Stomach (tissue), 4 donors: ENCODE measurements around the gene ADTRP.

ENCODE experiments used
- CTCF ChIP-seq, 7 experiments: fragments of 450-650 bp in 4 of 7; fragments of 200-600 bp in 3 of 7; sonication (generic) in 3 of 7; IDR thresholded peaks; one replicate each; pipeline ENCODE4 v1.5.1; 2016 to 2019; ENCODE audit warnings: antibody characterized with exemption in 7 of 7, control low read depth in 2 of 7, mild to moderate bottlenecking in 1 of 7
- EP300 ChIP-seq: sonication (generic); formaldehyde crosslinking; IDR thresholded peaks from one replicate; pipeline ENCODE4 v1.6.1; 2017; ENCODE audit warnings: antibody characterized with exemption
- POLR2AphosphoS5 ChIP-seq, 3 donors: sonication (generic); formaldehyde crosslinking; IDR thresholded peaks; one replicate each; pipeline ENCODE4 v1.6.1; 2016; ENCODE audit warnings: antibody characterized with exemption in 3 of 3

DNA sequence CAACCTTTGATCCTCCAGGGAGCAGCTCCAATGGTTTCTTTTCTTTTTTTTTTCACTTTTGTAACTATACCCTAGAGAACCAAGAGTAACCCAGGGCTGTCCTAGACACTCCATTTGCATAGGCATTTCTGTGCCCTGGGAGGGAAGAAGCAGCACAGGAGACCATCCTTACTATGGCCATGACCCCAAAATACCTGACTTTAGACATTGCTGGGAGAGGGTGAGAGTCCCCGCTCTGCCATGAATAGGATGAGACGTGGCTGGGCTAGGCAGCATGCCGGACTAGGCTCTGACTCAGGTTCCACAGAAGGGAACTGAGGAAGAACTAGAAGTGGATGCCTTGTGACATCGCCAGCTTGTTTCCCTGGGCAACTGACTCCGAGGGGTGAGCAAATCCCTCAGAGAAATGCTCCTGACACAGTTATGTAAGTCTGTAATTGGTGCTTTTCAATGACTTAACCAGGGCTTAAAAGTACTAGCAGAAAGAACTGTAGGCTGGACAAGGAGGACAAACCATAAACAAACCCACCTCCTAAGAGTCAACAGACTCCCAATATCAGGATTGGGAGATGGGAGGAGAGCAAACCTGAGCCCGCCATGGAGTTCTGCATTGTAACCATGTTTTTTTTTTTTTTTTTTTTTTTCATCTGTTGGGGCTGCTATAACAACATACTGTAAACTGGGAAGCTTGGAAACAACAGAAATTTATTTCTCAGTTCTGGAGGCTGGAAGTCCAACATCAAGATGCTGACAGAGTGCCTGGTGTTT lies 910 bp upstream of the ADTRP start:
- no peak for TF ChIP-seq CTCF (IDR thresholded peaks at IDR 0.05)
- TF ChIP-seq EP300, result no peak
- no peak for TF ChIP-seq POLR2AphosphoS5 (IDR thresholded peaks at IDR 0.05)
